A549 (cell line): ENCODE measurements around the gene ZNF200. TPM values are rescaled to one million over a fixed set of nuclear protein-coding genes. Genes with fewer than 3 reads are reported as not detected.

Experiments used
- ATAC-seq, 2 experiments: fragments of 200-7000 bp in 1 of 2; fragments of >200 bp in 1 of 2; cut with Nextera tagmentation in 1 of 2; cut with Tn5 transposase in 1 of 2; 3 replicates each; pipeline versions ENCODE4 v1.8.0 to v1.9.1; 2018 to 2020; ENCODE audit warnings: mild to moderate bottlenecking in 1 of 2, moderate library complexity in 1 of 2
- CTCF ChIA-PET: fragments of 300-600 bp; sonication (Branson Sonifier 250); formaldehyde crosslinking; extraction: SDS; loops from one replicate; lab custom pipeline; 2021; ENCODE audit warnings: antibody characterized with exemption, inconsistent platforms; lab: Yijun Ruan, JAX
- POLR2A ChIA-PET: fragments of 350-600 bp; formaldehyde crosslinking; extraction: SDS; loops from one replicate; lab custom pipeline; 2021; ENCODE audit warnings: antibody characterized with exemption, inconsistent platforms; lab: Yijun Ruan, JAX
- DNase-seq, 2 experiments: peaks; one replicate each; pipeline versions ENCODE4 v3.0.0 to v3.0.0-alpha.2; 2011 to 2016; ENCODE audit warnings: low read depth in 1 of 2, low spot score in 1 of 2
- FAIRE-seq: peaks from 2 replicates; lab custom pipeline; 2011; peaks lifted over from hg19 to GRCh38; lab: Jason Lieb, UNC
- H3K27ac ChIP-seq, 2 experiments: fragments of >200 bp; sonication (Bioruptor Twin); formaldehyde crosslinking; 3 replicates each; pipeline ENCODE4 v1.5.1; 2016 to 2017
- H3K4me1 ChIP-seq: fragments of >200 bp; sonication (Bioruptor Twin); formaldehyde crosslinking; 3 replicates; pipeline ENCODE4 v1.6.1; 2016
- H3K4me2 ChIP-seq: fragments of >200 bp; sonication (Bioruptor Twin); formaldehyde crosslinking; 3 replicates; pipeline ENCODE4 v1.6.1; 2016
- H3K4me3 ChIP-seq: fragments of >200 bp; sonication (Bioruptor Twin); formaldehyde crosslinking; 3 replicates; pipeline ENCODE4 v1.5.1; 2016
- H3K9me3 ChIP-seq: fragments of >200 bp; sonication (Bioruptor Twin); formaldehyde crosslinking; 3 replicates; pipeline ENCODE4 v1.6.1; 2016
- BHLHE40 ChIP-seq: IDR thresholded peaks from 2 replicates; pipeline ENCODE4 v1.6.1; 2012; ENCODE audit warnings: low read depth, low read length, inconsistent platforms
- CBX8 ChIP-seq: fragments of 200-600 bp; sonication (generic); IDR thresholded peaks from 2 replicates; pipeline ENCODE4 v1.6.1; 2016
- CTCF ChIP-seq: fragments of >200 bp; sonication (Bioruptor Twin); formaldehyde crosslinking; IDR thresholded peaks from 3 replicates; pipeline ENCODE4 v1.5.1; 2016
- EHF ChIP-seq: fragments of 250-450 bp; sonication (Bioruptor Pico); IDR thresholded peaks from 2 replicates; pipeline ENCODE4 v1.5.0; 2020; ENCODE audit warnings: mild to moderate bottlenecking
- FOSB ChIP-seq: fragments of 250-450 bp; sonication (Bioruptor Pico); IDR thresholded peaks from 2 replicates; pipeline ENCODE4 v1.5.0; 2020; ENCODE audit warnings: mild to moderate bottlenecking, moderate library complexity
- FOSL2 ChIP-seq, 2 experiments: fragments of 450-650 bp in 1 of 2; fragments of >200 bp in 1 of 2; sonication (Bioruptor Twin) in 1 of 2; formaldehyde crosslinking; IDR thresholded peaks; 2 replicates each; pipeline versions ENCODE4 v1.5.0 to v1.6.1; 2016 to 2020; ENCODE audit warnings: mild to moderate bottlenecking in 1 of 2, moderate library complexity in 1 of 2
- FOXS1 ChIP-seq: fragments of 250-450 bp; sonication (Bioruptor Pico); IDR thresholded peaks from 2 replicates; pipeline ENCODE4 v1.5.0; 2020; ENCODE audit warnings: mild to moderate bottlenecking, moderate library complexity
- HES2 ChIP-seq: fragments of >200 bp; sonication (Bioruptor Twin); formaldehyde crosslinking; IDR thresholded peaks from 2 replicates; pipeline ENCODE4 v1.6.1; 2016
- HEYL ChIP-seq: fragments of 250-450 bp; sonication (Bioruptor Pico); IDR thresholded peaks from 2 replicates; pipeline ENCODE4 v1.8.0; 2021; ENCODE audit warnings: mild to moderate bottlenecking, moderate library complexity
- HOXB5 ChIP-seq: fragments of 250-450 bp; sonication (Bioruptor Pico); IDR thresholded peaks from 2 replicates; pipeline ENCODE4 v1.5.0; 2020; ENCODE audit warnings: mild to moderate bottlenecking, moderate library complexity
- KDM1A ChIP-seq: fragments of 200-600 bp; sonication (generic); IDR thresholded peaks from 2 replicates; pipeline ENCODE4 v1.6.1; 2016; ENCODE audit warnings: low read depth, mild to moderate bottlenecking
- KDM5A ChIP-seq: fragments of 200-600 bp; sonication (generic); IDR thresholded peaks from 2 replicates; pipeline ENCODE4 v1.6.1; 2016; ENCODE audit warnings: antibody characterized with exemption, mild to moderate bottlenecking
- MAZ ChIP-seq: fragments of 150-350 bp; IDR thresholded peaks from 2 replicates; pipeline ENCODE4 v1.6.1; 2014; ENCODE audit warnings: antibody characterized with exemption, low read depth, low read length, borderline replicate concordance
- NFE2L2 ChIP-seq: fragments of 150-350 bp; conservative IDR thresholded peaks from 2 replicates; pipeline ENCODE4 v1.6.1; 2014; ENCODE audit warnings: low read length
- PBX3 ChIP-seq: IDR thresholded peaks from 2 replicates; pipeline ENCODE4 v1.6.1; 2012
- RCOR1 ChIP-seq: fragments of 150-350 bp; IDR thresholded peaks from 2 replicates; pipeline ENCODE4 v1.6.1; 2014; ENCODE audit warnings: antibody characterized with exemption, low read length, low read depth
- USF2 ChIP-seq: fragments of 450-650 bp; IDR thresholded peaks from 2 replicates; pipeline ENCODE4 v1.6.1; 2014; ENCODE audit warnings: antibody characterized with exemption
- ZC3H11A ChIP-seq: fragments of 450-650 bp; IDR thresholded peaks from 2 replicates; pipeline ENCODE4 v1.6.1; 2014; ENCODE audit warnings: antibody characterized with exemption, mild to moderate bottlenecking
- ZFP36 ChIP-seq: fragments of 450-650 bp; IDR thresholded peaks from 2 replicates; pipeline ENCODE4 v1.6.1; 2014; ENCODE audit warnings: borderline replicate concordance; ENCODE audit not compliant: partially characterized antibody
- WGBS: methylation state at CpG from one replicate; pipeline ENCODE4 v1.1.6; 2017; ENCODE audit errors: missing lambda C conversion rate; 5-methylcytosine and 5-hydroxymethylcytosine counted together
- polyA plus RNA-seq, 4 experiments: library from polyadenylated mRNA; depleted of rRNA in 3 of 4; stranded (reverse); fragments of >200 nt; fragmentation: RNase III in 1 of 4; extraction: RNeasy Plus Mini Kit Qiagen cat#74134 plus additional on column Dnase treatment in 1 of 4; gene quantifications; 2 replicates in 3 of 4; 3 replicates in 1 of 4; pipeline ENCODE4 v1.2.3, GENCODE V29; 2011 to 2017
- TF ChIP-seq, protein P1 (sequence below): fragments of 250-450 bp; sonication (Bioruptor Pico); IDR thresholded peaks from 2 replicates; pipeline ENCODE4 v1.5.0; 2020; ENCODE audit warnings: low read depth, mild to moderate bottlenecking, moderate library complexity
- TF ChIP-seq, protein P2 (sequence below): fragments of 150-350 bp; IDR thresholded peaks from 2 replicates; pipeline ENCODE4 v1.6.1; 2014; ENCODE audit warnings: low read depth, mild to moderate bottlenecking, low read length
- TF ChIP-seq, protein P3 (sequence below): fragments of 200-600 bp; sonication (generic); IDR thresholded peaks from 2 replicates; pipeline ENCODE4 v1.6.1; 2016; ENCODE audit warnings: antibody characterized with exemption, mild to moderate bottlenecking, moderate library complexity

Gene ZNF200
- polyA plus RNA-seq, 2 of the 4 experiments (the other 2 are of a cell fraction), result 6.9 to 7.5 TPM

GRCh38 chr16:3220839-3221238, 14.1 kb downstream of the ZNF200 start (continued):
- TF ChIP-seq, protein P1, sequence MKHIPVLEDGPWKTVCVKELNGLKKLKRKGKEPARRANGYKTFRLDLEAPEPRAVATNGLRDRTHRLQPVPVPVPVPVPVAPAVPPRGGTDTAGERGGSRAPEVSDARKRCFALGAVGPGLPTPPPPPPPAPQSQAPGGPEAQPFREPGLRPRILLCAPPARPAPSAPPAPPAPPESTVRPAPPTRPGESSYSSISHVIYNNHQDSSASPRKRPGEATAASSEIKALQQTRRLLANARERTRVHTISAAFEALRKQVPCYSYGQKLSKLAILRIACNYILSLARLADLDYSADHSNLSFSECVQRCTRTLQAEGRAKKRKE (CRISPR knock-in tag), result no peak
- TF ChIP-seq FOSB (CRISPR knock-in tag), result no peak

DNA sequence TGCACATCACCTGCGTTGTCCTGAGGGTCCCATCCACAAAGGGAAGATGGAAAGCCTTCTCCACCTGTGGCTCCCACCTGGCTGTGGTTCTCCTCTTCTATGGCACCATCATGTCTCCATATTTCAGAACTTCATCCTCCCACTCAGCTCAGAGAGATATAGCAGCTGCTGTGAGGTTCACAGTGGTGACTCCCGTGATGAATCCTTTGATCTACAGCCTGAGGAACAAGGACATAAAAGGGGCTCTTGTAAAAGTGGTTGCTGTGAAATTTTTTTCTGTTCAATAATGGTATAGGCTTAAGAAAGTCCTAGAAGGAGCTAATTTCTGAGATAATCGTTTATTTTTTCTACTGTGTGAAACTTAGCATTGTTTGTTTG, 18.7 kb downstream of the ZNF200 start:
- peaks cover 59% of the 10 kb centered on the region for H3K9me3 ChIP-seq
- TF ChIP-seq CBX8 (no peak), FOSL2 (IDR thresholded peaks at IDR 0.05) (no peak), FOSL2 (CRISPR knock-in tag; IDR thresholded peaks at IDR 0.05) (no peak), ZFP36 (no peak), HEYL (CRISPR knock-in tag) (no peak), ZC3H11A (no peak), KDM5A (no peak), NFE2L2 (no peak), HOXB5 (CRISPR knock-in tag) (no peak), PBX3 (no peak), HES2 (no peak), BHLHE40 (no peak), USF2 (no peak)
- TF ChIP-seq, all 56 proteins: peak for 0
- ChIA-PET CTCF (no interaction called here), POLR2A (no interaction called here)
- whole genome bisulfite sequencing, result 1% methylated on average over 3 of the region's 3 CpGs
- no peak overlapping the region for H3K27ac ChIP-seq
- FAIRE-seq (no peak), DNase-seq (no peak), ATAC-seq (no peak)
- H3K4me1 ChIP-seq, result no peaks in the 10 kb centered on the region
- no peak overlapping the region for H3K4me2 ChIP-seq
- H3K4me3 ChIP-seq, result no peak overlapping the region

GRCh38 chr16:3215601-3216262, 19.2 kb downstream of the ZNF200 start:
- ChIA-PET POLR2A (no interaction called here), CTCF (no interaction called here)
- Histone ChIP-seq H3K4me1 (no peaks in the 10 kb centered on the region), H3K4me3 (no peak overlapping the region), H3K4me2 (no peak overlapping the region), H3K27ac (no peak overlapping the region), H3K9me3 (peaks cover 53% of the 10 kb centered on the region)
- DNase-seq (no peak), ATAC-seq (peak; percentile 19 to 59; a peak in 3 of 6 replicates), FAIRE-seq (no peak)
- WGBS, result 36% methylated on average over 11 of the region's 11 CpGs
- TF ChIP-seq RCOR1, result no peak
- no peak for TF ChIP-seq KDM1A
- TF ChIP-seq FOSL2 (IDR thresholded peaks at IDR 0.05), result no peak
- TF ChIP-seq FOSL2 (CRISPR knock-in tag; IDR thresholded peaks at IDR 0.05), result no peak
- no peak for TF ChIP-seq MAZ
- TF ChIP-seq CTCF, result no peak
- TF ChIP-seq, protein P2, sequence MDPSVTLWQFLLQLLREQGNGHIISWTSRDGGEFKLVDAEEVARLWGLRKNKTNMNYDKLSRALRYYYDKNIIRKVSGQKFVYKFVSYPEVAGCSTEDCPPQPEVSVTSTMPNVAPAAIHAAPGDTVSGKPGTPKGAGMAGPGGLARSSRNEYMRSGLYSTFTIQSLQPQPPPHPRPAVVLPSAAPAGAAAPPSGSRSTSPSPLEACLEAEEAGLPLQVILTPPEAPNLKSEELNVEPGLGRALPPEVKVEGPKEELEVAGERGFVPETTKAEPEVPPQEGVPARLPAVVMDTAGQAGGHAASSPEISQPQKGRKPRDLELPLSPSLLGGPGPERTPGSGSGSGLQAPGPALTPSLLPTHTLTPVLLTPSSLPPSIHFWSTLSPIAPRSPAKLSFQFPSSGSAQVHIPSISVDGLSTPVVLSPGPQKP, result no peak
- no peak for TF ChIP-seq EHF
- no peak for TF ChIP-seq FOXS1
- TF ChIP-seq, protein P3, sequence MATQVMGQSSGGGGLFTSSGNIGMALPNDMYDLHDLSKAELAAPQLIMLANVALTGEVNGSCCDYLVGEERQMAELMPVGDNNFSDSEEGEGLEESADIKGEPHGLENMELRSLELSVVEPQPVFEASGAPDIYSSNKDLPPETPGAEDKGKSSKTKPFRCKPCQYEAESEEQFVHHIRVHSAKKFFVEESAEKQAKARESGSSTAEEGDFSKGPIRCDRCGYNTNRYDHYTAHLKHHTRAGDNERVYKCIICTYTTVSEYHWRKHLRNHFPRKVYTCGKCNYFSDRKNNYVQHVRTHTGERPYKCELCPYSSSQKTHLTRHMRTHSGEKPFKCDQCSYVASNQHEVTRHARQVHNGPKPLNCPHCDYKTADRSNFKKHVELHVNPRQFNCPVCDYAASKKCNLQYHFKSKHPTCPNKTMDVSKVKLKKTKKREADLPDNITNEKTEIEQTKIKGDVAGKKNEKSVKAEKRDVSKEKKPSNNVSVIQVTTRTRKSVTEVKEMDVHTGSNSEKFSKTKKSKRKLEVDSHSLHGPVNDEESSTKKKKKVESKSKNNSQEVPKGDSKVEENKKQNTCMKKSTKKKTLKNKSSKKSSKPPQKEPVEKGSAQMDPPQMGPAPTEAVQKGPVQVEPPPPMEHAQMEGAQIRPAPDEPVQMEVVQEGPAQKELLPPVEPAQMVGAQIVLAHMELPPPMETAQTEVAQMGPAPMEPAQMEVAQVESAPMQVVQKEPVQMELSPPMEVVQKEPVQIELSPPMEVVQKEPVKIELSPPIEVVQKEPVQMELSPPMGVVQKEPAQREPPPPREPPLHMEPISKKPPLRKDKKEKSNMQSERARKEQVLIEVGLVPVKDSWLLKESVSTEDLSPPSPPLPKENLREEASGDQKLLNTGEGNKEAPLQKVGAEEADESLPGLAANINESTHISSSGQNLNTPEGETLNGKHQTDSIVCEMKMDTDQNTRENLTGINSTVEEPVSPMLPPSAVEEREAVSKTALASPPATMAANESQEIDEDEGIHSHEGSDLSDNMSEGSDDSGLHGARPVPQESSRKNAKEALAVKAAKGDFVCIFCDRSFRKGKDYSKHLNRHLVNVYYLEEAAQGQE, result no peak
- TF ChIP-seq HEYL (CRISPR knock-in tag), result no peak
